ENCODE measurements around the gene TTI1. TPM values are rescaled to one million over a fixed set of nuclear protein-coding genes. Genes with fewer than 3 reads are reported as not detected.
A peak's percentile ranks its signal among the peaks of the same experiment; 100 is the strongest.

The TTI1 gene
- total RNA-seq, 1 experiment from 2014 or later: 37.4 TPM

DNA sequence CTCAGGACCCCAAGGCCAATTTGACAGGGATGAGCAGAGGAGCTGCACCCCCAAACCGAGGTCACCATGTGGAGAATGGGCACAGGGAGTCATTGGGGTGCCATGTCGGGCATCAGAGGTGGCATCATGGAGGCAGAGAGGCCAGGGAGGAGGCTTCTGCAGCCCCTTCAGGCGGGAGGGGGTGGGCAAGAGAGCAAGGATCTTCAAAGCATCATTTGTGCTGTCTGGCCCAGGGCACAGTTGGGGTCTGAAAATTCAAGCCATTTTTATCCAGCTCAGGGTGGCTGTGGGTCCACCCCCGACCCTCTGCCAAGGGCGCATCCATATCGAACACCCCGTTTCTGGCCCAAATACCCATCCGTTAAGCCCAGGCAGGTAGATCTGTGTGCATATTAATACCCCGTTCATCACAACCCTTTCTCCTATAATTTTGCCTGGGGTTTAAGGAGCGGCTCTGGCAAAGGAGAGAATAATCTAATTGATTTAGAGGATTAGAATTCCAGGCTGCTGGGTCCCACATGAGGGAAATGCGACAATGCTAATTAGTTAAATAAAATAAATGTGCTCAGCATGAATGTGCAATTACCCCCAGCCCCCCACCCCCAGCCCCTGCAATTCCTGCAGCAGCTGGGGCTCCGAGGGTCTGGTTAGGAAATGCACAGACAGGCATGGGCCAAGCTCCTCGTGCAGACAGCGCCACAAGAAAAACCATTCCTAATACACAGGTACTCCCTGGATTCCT, 98.5 kb downstream of the TTI1 start:
- no peak overlapping the region for H3K14ac ChIP-seq (ENCODE audit: insufficient read depth, low read length)
- H3K4me2 ChIP-seq (ENCODE audit: insufficient read depth, insufficient read length, low read length): no peak overlapping the region
- H2BK12ac ChIP-seq (ENCODE audit: insufficient read length, low read depth, low read length): no peak overlapping the region
- no peaks in the 10 kb centered on the region for H3K9me3 Mint-ChIP-seq
- no peak overlapping the region for H4K5ac ChIP-seq (ENCODE audit: insufficient read length, low read depth, low read length)
- no peaks in the 10 kb centered on the region for H3K9me3 ChIP-seq (ENCODE audit: control insufficient read depth, low read depth, low read length)
- H3K27ac Mint-ChIP-seq: peak overlapping the region in 1 of 3 experiments; percentile 28; a peak in 1 of 7 replicates
- H3K27ac ChIP-seq (ENCODE audit: insufficient read length, low read depth, low read length): no peak overlapping the region
- no peaks in the 10 kb centered on the region for H3K23me2 ChIP-seq (ENCODE audit: insufficient read length, low read depth, low read length, poor library complexity, severe bottlenecking)
- peaks cover 19 to 47% of the 10 kb centered on the region in 2 experiments for H3K4me1 Mint-ChIP-seq
- no peak overlapping the region for H2BK120ac ChIP-seq (ENCODE audit: low read depth, low read length, poor library complexity, severe bottlenecking)
- H2BK15ac ChIP-seq (ENCODE audit: low read depth, low read length): no peak overlapping the region
- no peak overlapping the region for H3T11ph ChIP-seq (ENCODE audit: low read length)
- no peaks in the 10 kb centered on the region; the same call in none of the 2 replicates for H3K27me3 Mint-ChIP-seq (ENCODE audit: low read depth)
- no peak overlapping the region for H3K4ac ChIP-seq (ENCODE audit: low read depth, low read length)
- no peak overlapping the region for H3K56ac ChIP-seq (ENCODE audit: insufficient read length, low read depth, low read length)
- TF ChIP-seq, protein P1, sequence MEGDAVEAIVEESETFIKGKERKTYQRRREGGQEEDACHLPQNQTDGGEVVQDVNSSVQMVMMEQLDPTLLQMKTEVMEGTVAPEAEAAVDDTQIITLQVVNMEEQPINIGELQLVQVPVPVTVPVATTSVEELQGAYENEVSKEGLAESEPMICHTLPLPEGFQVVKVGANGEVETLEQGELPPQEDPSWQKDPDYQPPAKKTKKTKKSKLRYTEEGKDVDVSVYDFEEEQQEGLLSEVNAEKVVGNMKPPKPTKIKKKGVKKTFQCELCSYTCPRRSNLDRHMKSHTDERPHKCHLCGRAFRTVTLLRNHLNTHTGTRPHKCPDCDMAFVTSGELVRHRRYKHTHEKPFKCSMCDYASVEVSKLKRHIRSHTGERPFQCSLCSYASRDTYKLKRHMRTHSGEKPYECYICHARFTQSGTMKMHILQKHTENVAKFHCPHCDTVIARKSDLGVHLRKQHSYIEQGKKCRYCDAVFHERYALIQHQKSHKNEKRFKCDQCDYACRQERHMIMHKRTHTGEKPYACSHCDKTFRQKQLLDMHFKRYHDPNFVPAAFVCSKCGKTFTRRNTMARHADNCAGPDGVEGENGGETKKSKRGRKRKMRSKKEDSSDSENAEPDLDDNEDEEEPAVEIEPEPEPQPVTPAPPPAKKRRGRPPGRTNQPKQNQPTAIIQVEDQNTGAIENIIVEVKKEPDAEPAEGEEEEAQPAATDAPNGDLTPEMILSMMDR (conservative IDR thresholded peaks at IDR 0.05): no peak
- no peak overlapping the region for H3K18ac ChIP-seq (ENCODE audit: insufficient read length, low read depth, low read length)
- no peaks in the 10 kb centered on the region for H4K20me1 ChIP-seq (ENCODE audit: control insufficient read depth, insufficient read depth, insufficient read length)
- no peak overlapping the region for H2BK20ac ChIP-seq (ENCODE audit: low read depth, low read length, poor library complexity, severe bottlenecking)
- H3K4me1 ChIP-seq (ENCODE audit: insufficient read depth, low read length): peaks cover 2% of the 10 kb centered on the region; the same call in 1 of the 2 replicates
- H3K4me3 Mint-ChIP-seq: no peak overlapping the region
- H3K79me2 ChIP-seq (ENCODE audit: insufficient read depth, low read length): no peaks in the 10 kb centered on the region
- no peaks in the 10 kb centered on the region for H3K27me3 ChIP-seq (ENCODE audit: insufficient read depth, low read length)
- no peak for DNase-seq
- H4K91ac ChIP-seq (ENCODE audit: insufficient read length, low read depth, low read length): no peak overlapping the region
- no peak overlapping the region for H2AFZ ChIP-seq (ENCODE audit: low read length)
- H3K9ac ChIP-seq (ENCODE audit: extremely low read depth, insufficient read length, low read length): no peak overlapping the region
- no peak overlapping the region for H2BK5ac ChIP-seq (ENCODE audit: insufficient read length, low read length)
- no peaks in the 10 kb centered on the region for H3K36me3 Mint-ChIP-seq (ENCODE audit: insufficient read depth in 1 of 3, low read depth in 3 of 3)
- WGBS (ENCODE audit: extremely low coverage, insufficient read length, low lambda C conversion rate): no CpG with 5 or more reads among the region's 14 CpGs
- no peak overlapping the region for H3K23ac ChIP-seq (ENCODE audit: insufficient read length, low read depth, low read length)
- no peaks in the 10 kb centered on the region for H3K79me1 ChIP-seq (ENCODE audit: insufficient read depth, low read depth, low read length, poor library complexity, severe bottlenecking)
- H4K8ac ChIP-seq (replicated peaks; ENCODE audit: insufficient read length, low read depth, low read length): no peak overlapping the region
- H2AK5ac ChIP-seq (ENCODE audit: insufficient read length, low read length): no peak overlapping the region

All from H9 (cell line).